Smooth muscle cell (in vitro differentiated cells): ENCODE results near the gene TLL1. TPM values are rescaled to one million over a fixed set of nuclear protein-coding genes. Genes with fewer than 3 reads are reported as not detected.

ENCODE experiments used
- DNase-seq: peaks from one replicate; lab custom pipeline; 2025; ENCODE audit not compliant: unreplicated experiment; lab: John Stamatoyannopoulos, UW
- H2AFZ ChIP-seq: fragments of 200-600 bp; sonication (generic); 2 replicates; pipeline ENCODE4 v1.6.0; 2016; ENCODE audit warnings: antibody characterized with exemption, low read depth, mild to moderate bottlenecking
- H3F3A ChIP-seq: fragments of 200-600 bp; sonication (generic); 2 replicates; pipeline ENCODE4 v1.6.0; 2017; ENCODE audit warnings: antibody characterized with exemption, low read depth
- H3K27ac ChIP-seq: fragments of 200-600 bp; sonication (generic); 2 replicates; pipeline ENCODE4 v1.5.1; 2016; ENCODE audit warnings: low read depth, mild to moderate bottlenecking
- H3K27me3 ChIP-seq: fragments of 200-600 bp; sonication (generic); 2 replicates; pipeline ENCODE4 v1.6.1; 2016; ENCODE audit warnings: low read depth, mild to moderate bottlenecking
- H3K36me3 ChIP-seq: fragments of 200-600 bp; sonication (generic); 2 replicates; pipeline ENCODE4 v1.5.1; 2016; ENCODE audit warnings: low read depth
- H3K4me1 ChIP-seq: fragments of 200-600 bp; sonication (generic); 2 replicates; pipeline ENCODE4 v1.5.1; 2016; ENCODE audit warnings: low read depth
- H3K4me2 ChIP-seq: fragments of 200-600 bp; sonication (generic); 2 replicates; pipeline ENCODE4 v1.6.0; 2016; ENCODE audit warnings: mild to moderate bottlenecking
- H3K4me3 ChIP-seq: fragments of 200-600 bp; sonication (generic); 2 replicates; pipeline ENCODE4 v1.5.1; 2016; ENCODE audit warnings: mild to moderate bottlenecking
- H3K79me2 ChIP-seq: fragments of 200-600 bp; sonication (generic); 2 replicates; pipeline ENCODE4 v1.6.0; 2016; ENCODE audit warnings: low read depth, mild to moderate bottlenecking
- H3K9ac ChIP-seq: fragments of 200-600 bp; sonication (generic); 2 replicates; pipeline ENCODE4 v1.6.0; 2016; ENCODE audit warnings: low read depth
- H3K9me3 ChIP-seq: fragments of 200-600 bp; sonication (generic); replicated peaks from 2 replicates; pipeline ENCODE4 v1.5.1; 2016; ENCODE audit warnings: low read depth
- H4K20me1 ChIP-seq: fragments of 200-600 bp; sonication (generic); 2 replicates; pipeline ENCODE4 v1.6.0; 2016; ENCODE audit warnings: low read depth
- CTCF ChIP-seq: fragments of 200-600 bp; sonication (generic); IDR thresholded peaks from 2 replicates; pipeline ENCODE4 v1.5.1; 2017; ENCODE audit warnings: borderline replicate concordance, mild to moderate bottlenecking, antibody characterized with exemption; ENCODE audit not compliant: insufficient read depth, poor library complexity, severe bottlenecking
- WGBS: methylation state at CpG from one replicate; pipeline ENCODE4 v1.1.7; 2016; ENCODE audit warnings: low lambda C conversion rate; 5-methylcytosine and 5-hydroxymethylcytosine counted together
- polyA plus RNA-seq: library from polyadenylated mRNA; unstranded; fragments of >200 nt; fragmentation: Nextera tagmentation; extraction: Ambion mirVana; gene quantifications from 2 replicates; pipeline ENCODE4 v1.2.1, GENCODE V29; 2016
- total RNA-seq: library from RNA; depleted of rRNA; stranded (reverse); fragments of >200 nt; gene quantifications from 2 replicates; pipeline ENCODE4 v1.2.3, GENCODE V29; 2014

Gene TLL1
- total and polyA plus RNA-seq, 2 experiments from 2014 or later = 0.16 to 13.6 TPM

DNA sequence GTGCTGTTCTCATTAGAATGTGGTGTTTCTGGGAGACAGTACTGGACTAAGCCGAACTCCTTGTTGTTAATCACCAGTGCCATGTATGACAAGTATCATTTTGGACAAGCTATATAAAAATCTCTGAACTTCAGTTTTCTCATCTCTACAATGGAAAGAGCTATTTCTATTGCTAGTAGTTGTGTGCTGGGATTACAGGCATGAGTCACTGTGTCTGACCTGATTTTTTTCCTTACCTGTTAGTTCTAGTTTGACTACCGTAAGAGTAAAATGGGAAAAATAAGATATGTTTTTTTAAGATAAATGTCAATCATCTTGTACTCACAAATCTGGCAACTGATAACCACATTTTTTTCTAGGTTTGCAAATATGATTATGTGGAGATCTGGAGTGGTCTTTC is 192.3 kb downstream of the TLL1 start:
- H2AFZ ChIP-seq = no peak overlapping the region
- no peak overlapping the region for H3K4me3 ChIP-seq
- H3K27ac ChIP-seq = peak overlapping the region; percentile 54
- DNase-seq = no peak
- H3F3A ChIP-seq = no peaks in the 10 kb centered on the region
- H3K4me1 ChIP-seq = no peaks in the 10 kb centered on the region
- H3K9ac ChIP-seq = no peak overlapping the region
- no peaks in the 10 kb centered on the region for H3K9me3 ChIP-seq
- H3K79me2 ChIP-seq = no peaks in the 10 kb centered on the region
- H4K20me1 ChIP-seq = no peaks in the 10 kb centered on the region
- peaks cover 5% of the 10 kb centered on the region for H3K27me3 ChIP-seq
- TF ChIP-seq CTCF = no peak
- no peak overlapping the region for H3K4me2 ChIP-seq
- 81% methylated on average over 2 of the region's 2 CpGs for WGBS
- no peaks in the 10 kb centered on the region for H3K36me3 ChIP-seq

- Histone ChIP-seq H3K9me3 (no peaks in the 10 kb centered on the region), H3K27me3 (peaks cover 8% of the 10 kb centered on the region), H3K27ac (no peak overlapping the region), H3K9ac (no peak overlapping the region), H3K79me2 (no peaks in the 10 kb centered on the region), H4K20me1 (no peaks in the 10 kb centered on the region), H3K36me3 (no peaks in the 10 kb centered on the region), H3K4me3 (no peak overlapping the region), H3K4me1 (no peaks in the 10 kb centered on the region), H3F3A (no peaks in the 10 kb centered on the region), H2AFZ (no peak overlapping the region), H3K4me2 (no peak overlapping the region)
- DNase-seq = no peak
- WGBS = 94% methylated on average over 1 of the region's 1 CpG
- no peak for TF ChIP-seq CTCF
Measured at GRCh38 chr4:166066936-166067335, 193.9 kb downstream of the TLL1 start.

DNA sequence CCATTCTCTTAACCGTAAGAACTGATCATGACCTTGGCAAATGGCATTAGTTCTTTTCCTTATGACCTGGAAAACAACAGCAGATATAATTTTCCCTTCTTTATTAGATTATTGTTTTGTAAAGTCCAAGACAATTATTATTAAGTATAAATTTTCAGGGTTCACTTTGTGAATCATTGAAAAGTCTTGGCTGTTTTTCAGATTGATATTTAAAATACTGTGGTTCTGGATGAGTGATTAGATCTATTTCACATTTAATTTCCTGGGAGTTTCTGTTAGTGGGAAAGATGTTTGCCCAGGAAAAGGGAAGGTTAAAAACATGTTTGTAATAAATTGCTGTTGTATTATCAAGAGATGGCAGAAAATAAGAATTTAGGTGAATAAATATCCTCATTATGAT is 194.9 kb downstream of the TLL1 start:
- no peak overlapping the region for H2AFZ ChIP-seq
- no peak overlapping the region for H3K27ac ChIP-seq
- no peak overlapping the region for H3K4me3 ChIP-seq
- H3K27me3 ChIP-seq = peaks cover 9% of the 10 kb centered on the region
- no peaks in the 10 kb centered on the region for H4K20me1 ChIP-seq
- H3K4me1 ChIP-seq = no peaks in the 10 kb centered on the region
- TF ChIP-seq CTCF = no peak
- H3K36me3 ChIP-seq = no peaks in the 10 kb centered on the region
- no peak overlapping the region for H3K4me2 ChIP-seq
- WGBS = 86% methylated on average over 1 of the region's 1 CpG
- no peaks in the 10 kb centered on the region for H3K9me3 ChIP-seq
- H3K9ac ChIP-seq = no peak overlapping the region
- no peaks in the 10 kb centered on the region for H3K79me2 ChIP-seq
- no peak for DNase-seq
- no peaks in the 10 kb centered on the region for H3F3A ChIP-seq

GRCh38 chr4:166073783-166074182 is 200.7 kb downstream of the TLL1 start:
- 87% methylated on average over 6 of the region's 6 CpGs for WGBS

More at GRCh38 chr4:166073783-166074182, 200.7 kb downstream of the TLL1 start:
- Histone ChIP-seq H3K9ac (no peak overlapping the region), H4K20me1 (no peaks in the 10 kb centered on the region), H3K27me3 (peaks cover 4% of the 10 kb centered on the region), H2AFZ (no peak overlapping the region), H3K4me3 (no peak overlapping the region), H3K79me2 (no peaks in the 10 kb centered on the region), H3K4me2 (no peak overlapping the region), H3K4me1 (no peaks in the 10 kb centered on the region), H3F3A (no peaks in the 10 kb centered on the region), H3K36me3 (no peaks in the 10 kb centered on the region), H3K27ac (no peak overlapping the region), H3K9me3 (no peaks in the 10 kb centered on the region)
- TF ChIP-seq CTCF = no peak
- DNase-seq = no peak
